ENCODE data around the gene CASS4.

- TF ChIP-seq GATA3 (IDR thresholded peaks at IDR 0.05; ENCODE audit: low read depth, low read length) (no peak), GATA2 (IDR thresholded peaks at IDR 0.05; ENCODE audit: low read depth, low read length) (no peak)
Observed at GRCh38 chr20:56469077-56469449, 57.0 kb downstream of the CASS4 start.

Measured in SH-SY5Y (cell line).